Esophagus squamous epithelium (tissue), 4 donors: ENCODE measurements around the gene SVIL.

Experiments
- POLR2A ChIP-seq, 4 donors: fragments of 450-650 bp; IDR thresholded peaks; one replicate each; pipeline ENCODE4 v1.6.1; 2017; ENCODE audit warnings: antibody characterized with exemption in 4 of 4, mild to moderate bottlenecking in 4 of 4, moderate library complexity in 3 of 4
- TF ChIP-seq, protein P1 (sequence below), 6 experiments: fragments of 450-650 bp in 4 of 6; fragments of 200-600 bp in 2 of 6; sonication (generic) in 2 of 6; IDR thresholded peaks; one replicate each; pipeline ENCODE4 v1.5.1; 2016 to 2019; ENCODE audit warnings: antibody characterized with exemption in 6 of 6, mild to moderate bottlenecking in 4 of 6, moderate library complexity in 4 of 6

DNA sequence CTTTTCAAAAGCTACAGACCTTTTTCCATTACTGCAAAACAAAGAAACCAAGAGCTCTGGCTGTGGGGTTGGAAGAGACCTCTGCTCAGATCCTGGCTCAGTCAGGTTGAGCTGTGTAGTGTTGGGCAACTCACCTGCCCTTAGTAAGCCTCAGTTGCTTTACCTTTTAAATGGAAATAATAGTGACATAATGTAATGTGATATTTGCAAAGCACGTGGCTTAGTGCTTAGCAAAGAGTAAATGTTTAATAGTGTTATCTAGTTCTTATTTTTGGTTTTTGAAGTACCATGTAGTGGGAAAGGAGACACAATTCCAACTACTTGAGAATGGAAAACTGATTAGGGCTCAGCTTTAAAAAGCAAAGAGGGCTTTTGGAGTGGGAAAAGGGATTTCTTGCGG, 100.2 kb downstream of the SVIL start:
- TF ChIP-seq, protein P1, sequence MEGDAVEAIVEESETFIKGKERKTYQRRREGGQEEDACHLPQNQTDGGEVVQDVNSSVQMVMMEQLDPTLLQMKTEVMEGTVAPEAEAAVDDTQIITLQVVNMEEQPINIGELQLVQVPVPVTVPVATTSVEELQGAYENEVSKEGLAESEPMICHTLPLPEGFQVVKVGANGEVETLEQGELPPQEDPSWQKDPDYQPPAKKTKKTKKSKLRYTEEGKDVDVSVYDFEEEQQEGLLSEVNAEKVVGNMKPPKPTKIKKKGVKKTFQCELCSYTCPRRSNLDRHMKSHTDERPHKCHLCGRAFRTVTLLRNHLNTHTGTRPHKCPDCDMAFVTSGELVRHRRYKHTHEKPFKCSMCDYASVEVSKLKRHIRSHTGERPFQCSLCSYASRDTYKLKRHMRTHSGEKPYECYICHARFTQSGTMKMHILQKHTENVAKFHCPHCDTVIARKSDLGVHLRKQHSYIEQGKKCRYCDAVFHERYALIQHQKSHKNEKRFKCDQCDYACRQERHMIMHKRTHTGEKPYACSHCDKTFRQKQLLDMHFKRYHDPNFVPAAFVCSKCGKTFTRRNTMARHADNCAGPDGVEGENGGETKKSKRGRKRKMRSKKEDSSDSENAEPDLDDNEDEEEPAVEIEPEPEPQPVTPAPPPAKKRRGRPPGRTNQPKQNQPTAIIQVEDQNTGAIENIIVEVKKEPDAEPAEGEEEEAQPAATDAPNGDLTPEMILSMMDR (IDR thresholded peaks at IDR 0.05): no peak
- TF ChIP-seq POLR2A (IDR thresholded peaks at IDR 0.05): no peak
